Esophagus squamous epithelium (tissue), 4 donors: ENCODE data around the gene ARL8B.

Experiments used
- POLR2A ChIP-seq, 4 donors: fragments of 450-650 bp; IDR thresholded peaks; one replicate each; pipeline ENCODE4 v1.6.1; 2017; ENCODE audit warnings: antibody characterized with exemption in 4 of 4, mild to moderate bottlenecking in 4 of 4, moderate library complexity in 3 of 4
- TF ChIP-seq, protein P1 (sequence below), 6 experiments: fragments of 450-650 bp in 4 of 6; fragments of 200-600 bp in 2 of 6; sonication (generic) in 2 of 6; IDR thresholded peaks; one replicate each; pipeline ENCODE4 v1.5.1; 2016 to 2019; ENCODE audit warnings: antibody characterized with exemption in 6 of 6, mild to moderate bottlenecking in 4 of 6, moderate library complexity in 4 of 6

DNA sequence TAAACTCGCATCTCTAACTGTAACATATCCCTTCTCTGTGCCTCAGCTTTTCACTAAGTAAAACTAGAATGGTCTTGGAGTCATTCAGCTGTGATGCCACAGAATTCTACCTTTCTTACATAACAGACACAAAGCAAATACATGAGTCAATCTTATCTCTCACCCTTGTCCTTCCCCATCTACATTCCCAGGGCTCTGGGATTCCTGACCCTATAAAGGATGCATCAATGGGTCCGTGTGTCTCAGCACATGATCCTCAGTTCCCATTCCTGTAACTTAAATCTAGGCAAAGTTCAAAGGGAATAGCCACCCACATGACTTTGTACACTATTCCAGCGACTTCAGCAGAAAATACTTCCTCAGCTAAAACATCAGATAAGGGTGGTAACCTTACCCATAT lies 11.8 kb upstream of the ARL8B start:
- no peak for TF ChIP-seq POLR2A (IDR thresholded peaks at IDR 0.05)
- TF ChIP-seq, protein P1, sequence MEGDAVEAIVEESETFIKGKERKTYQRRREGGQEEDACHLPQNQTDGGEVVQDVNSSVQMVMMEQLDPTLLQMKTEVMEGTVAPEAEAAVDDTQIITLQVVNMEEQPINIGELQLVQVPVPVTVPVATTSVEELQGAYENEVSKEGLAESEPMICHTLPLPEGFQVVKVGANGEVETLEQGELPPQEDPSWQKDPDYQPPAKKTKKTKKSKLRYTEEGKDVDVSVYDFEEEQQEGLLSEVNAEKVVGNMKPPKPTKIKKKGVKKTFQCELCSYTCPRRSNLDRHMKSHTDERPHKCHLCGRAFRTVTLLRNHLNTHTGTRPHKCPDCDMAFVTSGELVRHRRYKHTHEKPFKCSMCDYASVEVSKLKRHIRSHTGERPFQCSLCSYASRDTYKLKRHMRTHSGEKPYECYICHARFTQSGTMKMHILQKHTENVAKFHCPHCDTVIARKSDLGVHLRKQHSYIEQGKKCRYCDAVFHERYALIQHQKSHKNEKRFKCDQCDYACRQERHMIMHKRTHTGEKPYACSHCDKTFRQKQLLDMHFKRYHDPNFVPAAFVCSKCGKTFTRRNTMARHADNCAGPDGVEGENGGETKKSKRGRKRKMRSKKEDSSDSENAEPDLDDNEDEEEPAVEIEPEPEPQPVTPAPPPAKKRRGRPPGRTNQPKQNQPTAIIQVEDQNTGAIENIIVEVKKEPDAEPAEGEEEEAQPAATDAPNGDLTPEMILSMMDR (IDR thresholded peaks at IDR 0.05), result no peak
